B cell (primary cell): Measurements from ENCODE around the gene FNDC11. TPM values are rescaled to one million over a fixed set of nuclear protein-coding genes. Genes with fewer than 3 reads are reported as not detected.
"Not testable (repeated sequence)": the region's sequence is repeated elsewhere in the genome, so short reads cannot be mapped to it uniquely, and the experiment has no call there.

Experiments
- ATAC-seq: fragments of 200-7000 bp; cut with Tn5 transposase; one replicate; pipeline ENCODE4 v1.10.0; 2021; ENCODE audit warnings: low read depth, mild to moderate bottlenecking, moderate number of reproducible peaks, moderate library complexity
- CTCF ChIA-PET: fragments of 350-600 bp; sonication (Branson Sonifier 250); formaldehyde crosslinking; loops from one replicate; lab custom pipeline; 2021; ENCODE audit warnings: antibody characterized with exemption, inconsistent platforms; lab: Charles Lee
- POLR2A ChIA-PET: fragments of 350-600 bp; sonication (Branson Sonifier 250); formaldehyde crosslinking; loops from one replicate; lab custom pipeline; 2021; ENCODE audit warnings: antibody characterized with exemption; lab: Charles Lee
- DNase-seq: peaks from one replicate; pipeline ENCODE4 v3.0.0; 2013
- H2AFZ ChIP-seq: 2 replicates; pipeline ENCODE4 v1.6.1; 2012; ENCODE audit warnings: mild to moderate bottlenecking, low read depth, low read length; ENCODE audit not compliant: insufficient read depth, poor library complexity, severe bottlenecking
- H3K27ac ChIP-seq, 2 donors: 1 replicate in 1 of 2; 2 replicates in 1 of 2; pipeline ENCODE4 v1.5.1; 2012 to 2013; ENCODE audit warnings: low read length in 2 of 2, mild to moderate bottlenecking in 2 of 2, moderate library complexity in 1 of 2
- H3K27me3 ChIP-seq, 4 experiments: fragments of 200-600 bp in 1 of 4; sonication (generic) in 1 of 4; replicated peaks in 1 of 4; 1 replicate in 2 of 4; 2 replicates in 2 of 4; pipeline versions ENCODE4 v1.6.1 to v1.7.0; 2013 to 2016; ENCODE audit warnings: low read length in 3 of 4, mild to moderate bottlenecking in 2 of 4, mixed read lengths in 1 of 4, moderate library complexity in 1 of 4; ENCODE audit not compliant: insufficient read depth in 4 of 4, control insufficient read depth in 3 of 4; ENCODE audit errors: control extremely low read depth in 1 of 4
- H3K36me3 ChIP-seq, 2 experiments: replicated peaks in 1 of 2; 1 replicate in 1 of 2; 2 replicates in 1 of 2; pipeline versions ENCODE4 v1.6.1 to v1.7.1; 2013; ENCODE audit warnings: low read length in 1 of 2; ENCODE audit not compliant: insufficient read depth in 2 of 2, control insufficient read depth in 1 of 2; ENCODE audit errors: control extremely low read depth in 1 of 2, extremely low read depth in 1 of 2
- H3K4me1 ChIP-seq, 2 donors: fragments of 200-600 bp in 1 of 2; sonication (generic) in 1 of 2; 1 replicate in 1 of 2; 2 replicates in 1 of 2; pipeline versions ENCODE4 v1.5.1 to v1.6.1; 2013 to 2017; ENCODE audit warnings: low read length in 2 of 2; ENCODE audit not compliant: control insufficient read depth in 2 of 2, insufficient read depth in 2 of 2
- H3K4me2 ChIP-seq: replicated peaks from 2 replicates; pipeline ENCODE3; 2012; ENCODE audit warnings: mild to moderate bottlenecking, low read depth, low read length; ENCODE audit not compliant: poor library complexity, severe bottlenecking
- H3K4me3 ChIP-seq, 5 experiments: fragments of 200-600 bp in 1 of 5; sonication (generic) in 1 of 5; 1 replicate in 3 of 5; 2 replicates in 2 of 5; pipeline versions ENCODE4 v1.5.1 to v1.7.0; 2011 to 2016; ENCODE audit warnings: low read length in 4 of 5, mild to moderate bottlenecking in 4 of 5, low read depth in 2 of 5, control low read depth in 1 of 5, moderate library complexity in 1 of 5; ENCODE audit not compliant: insufficient read depth in 1 of 5; ENCODE audit errors: control extremely low read depth in 1 of 5, extremely low read depth in 1 of 5
- H3K79me2 ChIP-seq: fragments of 200-600 bp; sonication (generic); one replicate; pipeline ENCODE4 v1.6.0; 2016; ENCODE audit warnings: low read length; ENCODE audit not compliant: control insufficient read depth, insufficient read depth
- H3K9ac ChIP-seq: fragments of 200-600 bp; sonication (generic); 2 replicates; pipeline ENCODE4 v1.6.1; 2017; ENCODE audit warnings: mild to moderate bottlenecking, low read length, moderate library complexity
- H3K9me3 ChIP-seq, 3 donors: one replicate each; pipeline versions ENCODE4 v1.6.1 to v1.7.1; 2013; ENCODE audit warnings: low read length in 2 of 3; ENCODE audit not compliant: control insufficient read depth in 2 of 3, insufficient read depth in 1 of 3; ENCODE audit errors: control extremely low read depth in 1 of 3
- H4K20me1 ChIP-seq: 2 replicates; pipeline ENCODE4 v1.6.0; 2012; ENCODE audit warnings: mild to moderate bottlenecking, low read length; ENCODE audit not compliant: insufficient read depth, control insufficient read depth, poor library complexity, severe bottlenecking
- H3K27ac Mint-ChIP-seq: one replicate; pipeline ENCODE4 v1.8.0; 2021; ENCODE audit warnings: mixed read lengths
- H3K27me3 Mint-ChIP-seq: one replicate; pipeline ENCODE4 v1.8.0; 2021; ENCODE audit warnings: mixed read lengths
- H3K4me1 Mint-ChIP-seq: one replicate; pipeline ENCODE4 v1.8.0; 2021; ENCODE audit warnings: mixed read lengths
- H3K4me3 Mint-ChIP-seq: one replicate; pipeline ENCODE4 v1.8.0; 2021; ENCODE audit warnings: mixed read lengths
- H3K9me3 Mint-ChIP-seq: one replicate; pipeline ENCODE4 v1.8.0; 2022; ENCODE audit warnings: mixed read lengths; ENCODE audit not compliant: insufficient read depth
- EZH2 ChIP-seq: IDR thresholded peaks from 2 replicates; pipeline ENCODE4 v1.6.1; 2012; ENCODE audit warnings: borderline replicate concordance, low read depth, mild to moderate bottlenecking, moderate library complexity, low read length; ENCODE audit not compliant: insufficient read depth, poor library complexity, severe bottlenecking
- WGBS: methylation state at CpG from one replicate; pipeline ENCODE4 v1.1.5; 2013; ENCODE audit warnings: missing lambda C conversion rate; ENCODE audit not compliant: insufficient coverage; 5-methylcytosine and 5-hydroxymethylcytosine counted together
- intact Hi-C: fragments of 100-400 bp; cut with micrococcal nuclease; formaldehyde crosslinking; loops from one replicate; pipeline ENCODE4 v1.10.0; 2022
- polyA plus RNA-seq: library from polyadenylated mRNA; depleted of rRNA; stranded (reverse); fragments of >200 nt; gene quantifications from 2 replicates; pipeline ENCODE4 v1.2.3, GENCODE V29; 2012
- total RNA-seq, 2 donors: library from RNA; stranded (reverse); fragments of 120-200 nt in 1 of 2; gene quantifications; 1 replicate in 1 of 2; 2 replicates in 1 of 2; pipeline versions ENCODE4 v1.2.3 to v1.2.4, GENCODE V29; 2013 to 2022
- TF ChIP-seq, protein P1 (sequence below): fragments of 200-600 bp; IDR thresholded peaks from one replicate; pipeline ENCODE4 v1.8.0; 2022; ENCODE audit warnings: antibody characterized with exemption, mild to moderate bottlenecking

Gene FNDC11
- total and polyA plus RNA-seq, 2 donors (not counting 1 experiment from before 2014, with no cell fraction given) = 3.8 to 34.2 TPM

GRCh38 chr20:63559485-63560332 lies 5.8 kb downstream of the FNDC11 start:
- H3K27ac Mint-ChIP-seq, H3K27me3 ChIP-seq, CTCF ChIA-PET, H3K9me3 ChIP-seq, H3K27me3 Mint-ChIP-seq, POLR2A ChIA-PET, DNase-seq, intact Hi-C loops, H3K4me3 ChIP-seq, H2AFZ ChIP-seq, ATAC-seq, H3K4me3 Mint-ChIP-seq, H3K27ac ChIP-seq, H3K9me3 Mint-ChIP-seq, H3K79me2 ChIP-seq, H3K4me2 ChIP-seq, H3K9ac ChIP-seq: not testable (repeated sequence)
- H3K4me1 Mint-ChIP-seq = peaks cover 12% of the 10 kb centered on the region
- WGBS = 97% methylated on average over 30 of the region's 31 CpGs
- H4K20me1 ChIP-seq = peaks cover 56% of the 10 kb centered on the region
- H3K36me3 ChIP-seq = peaks cover 0 to 47% of the 10 kb centered on the region in 2 experiments
- H3K4me1 ChIP-seq = peaks cover 9 to 16% of the 10 kb centered on the region in 2 donors

- peaks cover 0 to 10% (median 0%) of the 10 kb centered on the region in 3 donors for H3K9me3 ChIP-seq
- H3K27ac ChIP-seq = no peak overlapping the region
- H3K4me3 Mint-ChIP-seq = no peak overlapping the region
- POLR2A ChIA-PET = no interaction called here
- H3K9ac ChIP-seq = no peak overlapping the region
- H3K9me3 Mint-ChIP-seq = no peaks in the 10 kb centered on the region
- H3K27me3 Mint-ChIP-seq = no peaks in the 10 kb centered on the region
- peaks cover 56% of the 10 kb centered on the region for H4K20me1 ChIP-seq
- peaks cover 3 to 9% of the 10 kb centered on the region in 2 donors for H3K4me1 ChIP-seq
- ATAC-seq (no peak), DNase-seq (no peak)
- TF ChIP-seq, protein P1, sequence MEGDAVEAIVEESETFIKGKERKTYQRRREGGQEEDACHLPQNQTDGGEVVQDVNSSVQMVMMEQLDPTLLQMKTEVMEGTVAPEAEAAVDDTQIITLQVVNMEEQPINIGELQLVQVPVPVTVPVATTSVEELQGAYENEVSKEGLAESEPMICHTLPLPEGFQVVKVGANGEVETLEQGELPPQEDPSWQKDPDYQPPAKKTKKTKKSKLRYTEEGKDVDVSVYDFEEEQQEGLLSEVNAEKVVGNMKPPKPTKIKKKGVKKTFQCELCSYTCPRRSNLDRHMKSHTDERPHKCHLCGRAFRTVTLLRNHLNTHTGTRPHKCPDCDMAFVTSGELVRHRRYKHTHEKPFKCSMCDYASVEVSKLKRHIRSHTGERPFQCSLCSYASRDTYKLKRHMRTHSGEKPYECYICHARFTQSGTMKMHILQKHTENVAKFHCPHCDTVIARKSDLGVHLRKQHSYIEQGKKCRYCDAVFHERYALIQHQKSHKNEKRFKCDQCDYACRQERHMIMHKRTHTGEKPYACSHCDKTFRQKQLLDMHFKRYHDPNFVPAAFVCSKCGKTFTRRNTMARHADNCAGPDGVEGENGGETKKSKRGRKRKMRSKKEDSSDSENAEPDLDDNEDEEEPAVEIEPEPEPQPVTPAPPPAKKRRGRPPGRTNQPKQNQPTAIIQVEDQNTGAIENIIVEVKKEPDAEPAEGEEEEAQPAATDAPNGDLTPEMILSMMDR = no peak
- TF ChIP-seq EZH2 = no peak
- no peak overlapping the region for H2AFZ ChIP-seq
- peak overlapping the region; percentile 61 for H3K27ac Mint-ChIP-seq
- H3K4me2 ChIP-seq = no peak overlapping the region
- WGBS = 96% methylated on average over 16 of the region's 16 CpGs
- CTCF ChIA-PET = no interaction called here
- H3K27me3 ChIP-seq = no peaks in the 10 kb centered on the region
- H3K36me3 ChIP-seq = peaks cover 0 to 50% of the 10 kb centered on the region in 2 experiments
- peaks cover 7% of the 10 kb centered on the region for H3K4me1 Mint-ChIP-seq
- H3K79me2 ChIP-seq = no peaks in the 10 kb centered on the region
- no peak overlapping the region for H3K4me3 ChIP-seq
- intact Hi-C loops = no loop called here
These were observed 6.4 kb downstream of the FNDC11 start for GRCh38 chr20:63560333-63560805.
